HEK293T (cell line): ENCODE results near the gene SRGAP2C.
"Not testable (repeated sequence)": the region's sequence is repeated elsewhere in the genome, so short reads cannot be mapped to it uniquely, and the experiment has no call there.

Source experiments
- CTCF ChIA-PET: fragments of 350-600 bp; formaldehyde crosslinking; extraction: SDS; loops from one replicate; lab custom pipeline; 2021; ENCODE audit warnings: antibody characterized with exemption, inconsistent platforms; lab: Yijun Ruan, JAX
- POLR2A ChIA-PET: fragments of 350-600 bp; formaldehyde crosslinking; extraction: SDS; loops from one replicate; lab custom pipeline; 2020; ENCODE audit warnings: antibody characterized with exemption, inconsistent platforms; lab: Yijun Ruan, JAX
- DNase-seq: peaks from one replicate; pipeline ENCODE4 v3.0.0; 2012; ENCODE audit warnings: mixed read lengths; ENCODE audit errors: extremely low spot score

The SRGAP2C gene

GRCh38 chr1:121176649-121177048 lies 8.1 kb upstream of the SRGAP2C start:
- CTCF ChIA-PET, POLR2A ChIA-PET: not testable (repeated sequence)

DNA sequence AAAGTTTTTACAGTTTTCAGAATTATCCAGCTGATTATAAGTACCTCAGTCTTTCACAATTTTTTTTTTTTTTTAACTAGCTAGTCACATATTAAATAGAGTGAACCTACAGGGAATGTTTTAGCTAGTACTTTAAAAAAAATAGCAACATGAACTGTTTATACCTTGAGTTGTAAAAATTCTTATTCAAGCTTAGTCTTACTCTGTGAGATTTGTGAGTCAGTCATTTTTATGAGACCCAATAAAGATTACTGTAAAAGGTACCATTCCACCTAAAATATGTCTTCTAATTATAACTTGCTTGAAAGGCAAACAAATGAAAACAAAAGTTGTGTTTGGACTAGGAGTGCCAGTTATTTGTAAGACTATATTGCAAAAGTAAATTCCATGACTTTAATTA lies 6.6 kb upstream of the SRGAP2C start:
- CTCF ChIA-PET, DNase-seq, POLR2A ChIA-PET: not testable (repeated sequence)

More at GRCh38 chr1:121176649-121177048, 8.1 kb upstream of the SRGAP2C start:
- DNase-seq: not testable (repeated sequence)

DNA sequence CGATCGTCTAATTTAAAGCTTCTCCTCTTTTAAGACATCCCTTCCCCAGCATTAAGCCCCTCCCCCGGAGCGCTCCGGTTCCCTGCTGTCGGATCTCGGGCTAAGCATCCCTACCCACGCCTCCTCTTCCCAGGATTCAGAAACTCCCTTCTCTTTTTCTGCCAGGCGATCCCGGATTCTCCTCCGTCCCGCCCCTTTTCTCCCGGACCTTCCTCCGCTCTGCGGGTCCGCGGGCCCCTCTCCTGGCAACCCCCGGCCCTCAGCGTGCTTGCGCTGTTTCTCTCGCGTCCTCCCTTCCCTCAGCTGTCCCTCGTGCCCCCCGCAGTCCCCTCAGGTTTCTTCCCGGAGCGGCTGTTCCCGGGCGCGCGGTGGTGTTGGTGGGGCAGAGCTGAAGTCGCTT lies 908 bp upstream of the SRGAP2C start:
- DNase-seq, POLR2A ChIA-PET, CTCF ChIA-PET: not testable (repeated sequence)

DNA sequence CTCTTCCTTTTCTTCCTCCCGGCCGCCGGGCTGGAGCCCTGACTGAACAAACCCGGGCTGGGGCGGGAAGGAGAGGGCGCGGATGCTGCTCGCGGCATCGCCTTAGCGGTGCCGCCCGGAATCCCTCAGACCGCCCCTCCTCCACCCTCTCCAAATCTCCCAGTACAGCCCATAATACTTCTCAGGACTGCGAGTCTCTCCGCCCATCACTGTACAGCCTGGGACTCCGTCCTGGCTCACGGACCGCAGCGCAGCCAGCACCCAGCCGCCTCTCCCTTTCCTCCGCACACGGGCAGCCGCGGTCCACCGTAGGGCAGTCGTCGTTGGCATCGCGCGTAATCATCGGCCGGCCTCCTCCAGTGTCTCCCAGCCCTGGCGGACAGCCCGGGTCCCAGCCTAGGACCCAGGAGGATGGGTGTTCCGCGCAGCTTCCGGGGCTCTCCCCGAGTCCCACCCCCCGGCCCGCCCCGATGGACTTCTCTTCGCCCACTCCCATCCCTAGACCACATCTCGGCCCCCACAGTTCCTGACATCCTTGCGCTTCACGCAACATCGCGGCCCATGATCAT lies 449 bp downstream of the SRGAP2C start:
- CTCF ChIA-PET, DNase-seq, POLR2A ChIA-PET: not testable (repeated sequence)

DNA sequence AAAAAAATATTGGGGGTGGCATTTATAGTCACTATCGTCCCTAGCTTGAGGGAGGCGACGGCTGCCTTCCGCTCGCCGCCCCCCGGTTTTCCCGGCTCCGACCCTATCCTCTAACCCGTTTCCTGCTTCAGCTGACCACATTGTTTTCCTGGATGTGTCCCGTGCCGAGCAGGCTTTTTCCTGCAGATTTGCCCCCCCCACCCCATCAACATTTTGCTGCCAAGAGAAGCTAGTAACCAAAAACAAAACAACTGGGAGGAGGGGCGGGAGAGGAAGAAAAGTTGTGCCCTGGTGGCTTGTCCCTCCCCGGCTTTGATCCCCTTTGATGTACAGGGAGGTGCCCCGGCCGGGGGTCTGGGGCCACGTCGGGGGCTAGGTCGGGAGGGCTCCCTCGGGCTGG lies 1.4 kb downstream of the SRGAP2C start:
- POLR2A ChIA-PET, DNase-seq, CTCF ChIA-PET: not testable (repeated sequence)

GRCh38 chr1:121187914-121188313 lies 3.1 kb downstream of the SRGAP2C start:
- CTCF ChIA-PET, POLR2A ChIA-PET, DNase-seq: not testable (repeated sequence)

- POLR2A ChIA-PET, CTCF ChIA-PET, DNase-seq: not testable (repeated sequence)
Measured at GRCh38 chr1:121192512-121192911, 7.7 kb downstream of the SRGAP2C start.

DNA sequence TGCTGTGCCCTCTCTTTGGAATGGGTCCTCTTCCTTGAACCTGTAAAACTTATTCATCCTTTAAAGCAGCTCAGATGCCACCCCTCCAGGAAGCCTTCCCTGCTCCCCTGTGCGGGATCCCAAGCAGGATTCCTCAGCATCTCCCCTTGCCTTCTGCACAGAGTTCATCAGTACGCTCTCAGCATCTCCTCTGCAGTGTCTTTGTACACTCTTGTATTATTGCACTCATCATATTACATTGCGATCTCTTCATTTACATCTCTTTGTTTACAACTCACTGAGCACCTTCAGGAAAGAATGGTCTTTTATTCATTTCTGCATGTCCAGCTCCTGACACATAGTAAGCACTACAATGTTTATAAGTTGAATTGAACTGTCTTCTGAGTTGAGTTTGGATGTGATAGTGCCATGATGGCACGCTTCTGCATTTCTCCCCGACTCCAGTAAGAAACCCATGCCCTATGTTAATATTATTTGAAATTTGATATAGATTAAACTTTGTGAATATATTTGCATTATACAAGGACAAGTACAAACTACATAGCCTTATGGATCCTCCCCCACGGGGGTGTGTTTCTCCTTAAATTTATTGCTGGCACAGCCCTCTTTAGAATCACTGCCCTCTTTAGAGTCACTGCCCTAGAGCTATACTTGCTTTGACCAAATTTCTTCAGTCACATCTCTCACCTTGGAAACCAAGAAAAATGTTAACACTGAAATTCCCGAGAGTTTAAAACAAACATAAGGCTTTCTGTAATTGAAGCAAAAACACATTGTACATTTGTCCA lies 12.5 kb downstream of the SRGAP2C start:
- DNase-seq, CTCF ChIA-PET, POLR2A ChIA-PET: not testable (repeated sequence)

- CTCF ChIA-PET, POLR2A ChIA-PET, DNase-seq: not testable (repeated sequence)
Measured at GRCh38 chr1:121199763-121200162, 15.0 kb downstream of the SRGAP2C start.

GRCh38 chr1:121200232-121200631 lies 15.5 kb downstream of the SRGAP2C start:
- POLR2A ChIA-PET, CTCF ChIA-PET: not testable (repeated sequence)

DNA sequence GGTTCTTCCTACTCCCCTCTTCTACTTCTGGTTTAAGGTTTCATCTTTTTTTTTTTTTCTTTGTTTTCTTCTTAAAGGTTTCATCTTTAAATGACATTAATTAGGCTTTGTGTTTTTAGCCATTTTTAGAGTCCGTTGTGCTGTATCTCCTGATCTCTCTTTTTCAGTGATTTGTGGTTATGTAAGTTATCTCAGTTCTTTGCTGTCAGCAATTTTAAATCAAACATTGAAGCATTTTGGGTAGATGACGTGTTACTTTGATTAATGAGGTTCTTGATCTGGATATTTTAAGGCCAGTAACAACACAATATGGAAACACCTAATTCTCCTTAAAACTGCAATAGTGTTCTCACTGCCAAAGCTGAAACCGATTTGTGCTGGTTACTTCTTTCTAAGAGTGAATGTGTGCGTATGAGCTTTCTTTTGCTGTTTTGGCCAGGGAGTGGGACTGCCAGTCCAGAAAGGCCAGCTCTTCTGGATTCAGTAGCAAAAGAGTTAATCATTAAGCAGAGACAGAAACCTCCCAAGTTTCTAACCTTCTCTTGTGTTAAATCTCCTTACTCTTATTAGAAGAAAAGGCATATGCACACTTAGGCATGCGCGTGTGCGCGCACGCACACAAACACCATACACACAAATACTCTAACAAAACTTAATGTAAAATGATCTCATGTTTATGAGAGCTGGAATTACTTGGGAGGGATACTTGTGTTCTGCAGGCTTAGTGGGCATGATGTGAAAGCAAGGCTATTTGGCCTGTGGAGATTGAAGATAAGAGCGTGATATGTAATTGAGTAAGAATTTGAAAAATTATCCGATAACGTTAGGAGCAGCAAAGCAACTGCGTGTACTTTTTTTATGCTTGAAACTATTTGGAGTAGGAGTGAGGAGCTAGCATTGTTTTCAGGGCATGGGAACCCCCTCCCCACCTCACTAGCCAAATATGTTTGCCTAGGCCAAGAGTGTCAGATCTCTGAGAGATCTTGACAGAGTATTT lies 16.5 kb downstream of the SRGAP2C start:
- POLR2A ChIA-PET, DNase-seq, CTCF ChIA-PET: not testable (repeated sequence)

More at GRCh38 chr1:121200232-121200631, 15.5 kb downstream of the SRGAP2C start:
- not testable (repeated sequence) for DNase-seq

DNA sequence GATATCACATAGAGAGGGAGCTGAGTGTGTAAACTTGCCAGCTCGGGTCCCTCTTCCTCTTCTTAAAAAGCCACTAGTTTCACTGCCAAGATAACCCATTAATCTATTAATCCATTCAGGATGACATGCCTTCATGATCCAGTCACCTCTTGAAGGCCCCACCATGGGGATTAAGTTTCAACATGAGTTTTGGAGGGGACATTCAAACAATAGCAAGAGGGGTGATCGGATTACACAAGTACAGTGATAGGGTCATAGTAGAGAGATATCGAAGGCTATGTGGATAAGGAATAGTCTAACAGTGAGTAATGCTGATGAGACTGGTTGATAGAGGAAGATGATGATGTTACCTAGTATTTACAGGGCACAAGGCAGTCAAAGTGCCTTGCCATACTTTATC lies 18.2 kb downstream of the SRGAP2C start:
- DNase-seq, CTCF ChIA-PET, POLR2A ChIA-PET: not testable (repeated sequence)

DNA sequence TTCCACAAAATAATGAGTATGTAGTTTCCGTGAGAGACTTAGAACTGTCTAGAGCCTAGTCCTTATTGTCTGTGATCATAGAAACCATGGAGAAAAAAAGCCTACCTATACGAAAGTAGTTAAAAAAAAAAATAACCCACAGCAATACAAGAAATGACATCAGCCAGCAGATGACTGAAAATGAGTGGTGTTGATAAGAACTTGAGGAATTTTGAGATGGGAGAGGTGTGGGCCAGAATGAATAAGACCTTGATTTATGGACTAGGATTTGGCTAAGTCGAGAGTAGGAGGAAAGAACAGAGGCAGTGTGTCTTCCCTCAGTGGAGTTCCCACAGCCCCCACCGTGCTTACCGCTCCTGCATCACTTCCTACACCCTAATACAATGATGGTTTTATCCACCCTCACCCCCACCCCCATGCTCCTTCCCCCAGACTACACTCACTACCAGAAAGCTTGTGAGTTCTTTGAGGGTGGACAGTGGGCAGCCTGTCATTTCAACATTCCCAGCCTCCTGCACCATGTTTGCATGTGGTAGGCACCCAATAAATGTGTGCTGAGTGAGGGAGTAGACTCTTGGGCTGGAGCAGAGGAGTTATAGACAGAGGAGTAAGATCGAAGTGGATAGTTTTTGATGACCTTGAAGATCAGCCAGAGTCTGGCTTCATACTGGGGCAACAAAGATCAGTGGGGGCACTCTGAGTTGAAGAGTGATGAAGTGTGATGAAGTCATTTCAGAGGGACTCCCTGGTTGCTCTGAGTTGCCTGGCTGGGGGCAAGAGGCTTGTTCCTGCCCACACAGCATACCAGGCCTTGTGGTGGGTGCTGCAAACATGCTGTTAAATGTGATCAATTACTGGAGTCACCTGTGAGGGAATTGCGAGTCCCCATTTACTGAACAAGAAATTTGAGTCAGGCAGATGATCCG lies 21.3 kb downstream of the SRGAP2C start:
- DNase-seq, CTCF ChIA-PET, POLR2A ChIA-PET: not testable (repeated sequence)

GRCh38 chr1:121207328-121207727 lies 22.6 kb downstream of the SRGAP2C start:
- CTCF ChIA-PET, POLR2A ChIA-PET, DNase-seq: not testable (repeated sequence)

DNA sequence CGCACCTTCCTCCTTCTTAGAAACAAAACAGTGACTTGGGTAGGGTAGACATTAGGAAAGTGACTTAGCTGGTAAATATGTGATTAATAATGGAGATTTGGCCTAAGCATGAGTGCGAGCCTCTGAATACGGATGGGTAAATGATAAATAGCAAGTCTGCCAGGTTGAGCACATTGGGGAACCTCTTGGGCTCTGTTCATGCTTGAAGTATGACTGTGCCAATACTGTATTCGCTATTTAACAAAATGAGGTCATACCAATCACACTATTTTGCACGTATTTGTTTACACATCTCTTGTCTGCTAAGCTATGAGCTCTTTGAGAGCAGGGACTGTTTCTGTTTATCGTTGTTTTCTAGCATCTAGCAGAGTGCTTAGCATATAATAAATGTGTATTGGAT lies 23.6 kb downstream of the SRGAP2C start:
- DNase-seq, CTCF ChIA-PET, POLR2A ChIA-PET: not testable (repeated sequence)

GRCh38 chr1:121210778-121211177 lies 26.0 kb downstream of the SRGAP2C start:
- DNase-seq, POLR2A ChIA-PET, CTCF ChIA-PET: not testable (repeated sequence)

DNA sequence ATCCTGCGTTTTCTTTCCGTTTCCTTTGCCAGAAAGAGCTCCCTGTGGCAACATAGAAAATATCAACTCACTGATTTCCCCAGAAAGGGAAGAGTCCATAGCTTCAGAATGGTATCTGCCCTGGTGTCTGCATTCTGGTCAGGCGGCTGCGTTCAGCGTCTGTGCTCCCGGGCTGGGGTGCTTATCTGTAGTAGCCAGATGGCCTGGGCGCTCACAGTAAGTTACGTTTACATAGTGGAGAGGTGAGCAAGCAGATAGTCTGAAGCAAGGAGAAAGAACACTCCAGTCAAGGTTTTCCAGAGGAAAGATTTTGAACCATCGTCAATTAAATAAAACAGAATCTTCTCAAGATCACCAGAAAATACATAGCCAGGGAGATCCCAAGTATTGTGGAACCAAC lies 28.7 kb downstream of the SRGAP2C start:
- DNase-seq, CTCF ChIA-PET, POLR2A ChIA-PET: not testable (repeated sequence)
